Testis (tissue), 2 donors: ENCODE results near the gene FAM53B.

ENCODE experiments used
- POLR2A ChIP-seq: fragments of 450-650 bp; IDR thresholded peaks from one replicate; pipeline ENCODE4 v1.6.1; 2017; ENCODE audit warnings: antibody characterized with exemption, mild to moderate bottlenecking, moderate library complexity
- TF ChIP-seq, protein P1 (sequence below), 3 experiments: fragments of 450-650 bp in 2 of 3; fragments of 200-600 bp in 1 of 3; sonication (generic) in 1 of 3; IDR thresholded peaks; one replicate each; pipeline ENCODE4 v1.5.1; 2016 to 2019; ENCODE audit warnings: antibody characterized with exemption in 3 of 3, mild to moderate bottlenecking in 2 of 3, moderate library complexity in 1 of 3

GRCh38 chr10:124721330-124722045, 22.7 kb downstream of the FAM53B start:
- no peak for TF ChIP-seq POLR2A
- TF ChIP-seq, protein P1, sequence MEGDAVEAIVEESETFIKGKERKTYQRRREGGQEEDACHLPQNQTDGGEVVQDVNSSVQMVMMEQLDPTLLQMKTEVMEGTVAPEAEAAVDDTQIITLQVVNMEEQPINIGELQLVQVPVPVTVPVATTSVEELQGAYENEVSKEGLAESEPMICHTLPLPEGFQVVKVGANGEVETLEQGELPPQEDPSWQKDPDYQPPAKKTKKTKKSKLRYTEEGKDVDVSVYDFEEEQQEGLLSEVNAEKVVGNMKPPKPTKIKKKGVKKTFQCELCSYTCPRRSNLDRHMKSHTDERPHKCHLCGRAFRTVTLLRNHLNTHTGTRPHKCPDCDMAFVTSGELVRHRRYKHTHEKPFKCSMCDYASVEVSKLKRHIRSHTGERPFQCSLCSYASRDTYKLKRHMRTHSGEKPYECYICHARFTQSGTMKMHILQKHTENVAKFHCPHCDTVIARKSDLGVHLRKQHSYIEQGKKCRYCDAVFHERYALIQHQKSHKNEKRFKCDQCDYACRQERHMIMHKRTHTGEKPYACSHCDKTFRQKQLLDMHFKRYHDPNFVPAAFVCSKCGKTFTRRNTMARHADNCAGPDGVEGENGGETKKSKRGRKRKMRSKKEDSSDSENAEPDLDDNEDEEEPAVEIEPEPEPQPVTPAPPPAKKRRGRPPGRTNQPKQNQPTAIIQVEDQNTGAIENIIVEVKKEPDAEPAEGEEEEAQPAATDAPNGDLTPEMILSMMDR (IDR thresholded peaks at IDR 0.05): no peak
